Hematopoietic multipotent progenitor cell treated with erythropoietin and hydrocortisone succinate and interleukin-3 and kit ligand, for 8 days (in vitro differentiated cells): Measurements from ENCODE around the gene KRTAP10-8.
"Not testable (repeated sequence)": the region's sequence is repeated elsewhere in the genome, so short reads cannot be mapped to it uniquely, and the experiment has no call there.

Experiments
- DNase-seq: peaks from one replicate; pipeline ENCODE4 v3.0.0-alpha.2; 2015

KRTAP10-8 gene

DNA sequence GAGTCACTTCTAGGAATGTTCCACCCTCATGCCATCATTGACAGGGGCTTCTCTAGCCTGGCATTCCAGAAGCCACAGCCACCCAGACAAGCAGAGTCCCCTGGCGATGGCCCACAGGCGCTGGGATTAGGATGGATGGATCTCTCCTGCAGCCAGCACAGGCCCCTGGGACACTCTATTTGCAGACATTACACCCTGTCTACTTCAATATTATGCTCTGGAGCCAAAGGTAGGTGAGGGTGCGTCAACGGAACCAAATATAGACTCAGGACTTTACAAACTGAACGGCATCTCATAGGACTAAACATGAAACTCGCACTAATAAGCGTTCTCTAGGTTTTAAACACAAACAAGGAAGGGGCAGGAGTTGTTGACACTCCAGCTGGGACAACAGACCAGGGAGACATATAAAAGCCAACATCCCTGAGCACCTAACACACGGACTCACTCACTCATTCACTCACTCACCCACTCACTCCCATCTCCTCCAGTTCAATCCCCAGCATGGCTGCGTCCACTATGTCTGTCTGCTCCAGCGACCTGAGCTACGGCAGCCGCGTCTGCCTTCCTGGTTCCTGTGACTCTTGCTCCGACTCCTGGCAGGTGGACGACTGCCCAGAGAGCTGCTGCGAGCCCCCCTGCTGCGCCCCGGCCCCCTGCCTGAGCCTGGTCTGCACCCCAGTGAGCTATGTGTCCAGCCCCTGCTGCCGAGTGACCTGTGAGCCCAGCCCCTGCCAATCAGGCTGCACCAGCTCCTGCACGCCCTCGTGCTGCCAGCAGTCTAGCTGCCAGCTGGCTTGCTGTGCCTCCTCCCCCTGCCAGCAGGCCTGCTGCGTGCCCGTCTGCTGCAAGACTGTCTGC is 11.5 kb upstream of the KRTAP10-8 start, which contains the start of gene KRTAP10-7:
KRTAP10-7 (plus strand) TSS at position 480 of the 861 bp plus-strand sequence; CDS start at position 505, 25 bp downstream.
- DNase-seq: not testable (repeated sequence)

DNA sequence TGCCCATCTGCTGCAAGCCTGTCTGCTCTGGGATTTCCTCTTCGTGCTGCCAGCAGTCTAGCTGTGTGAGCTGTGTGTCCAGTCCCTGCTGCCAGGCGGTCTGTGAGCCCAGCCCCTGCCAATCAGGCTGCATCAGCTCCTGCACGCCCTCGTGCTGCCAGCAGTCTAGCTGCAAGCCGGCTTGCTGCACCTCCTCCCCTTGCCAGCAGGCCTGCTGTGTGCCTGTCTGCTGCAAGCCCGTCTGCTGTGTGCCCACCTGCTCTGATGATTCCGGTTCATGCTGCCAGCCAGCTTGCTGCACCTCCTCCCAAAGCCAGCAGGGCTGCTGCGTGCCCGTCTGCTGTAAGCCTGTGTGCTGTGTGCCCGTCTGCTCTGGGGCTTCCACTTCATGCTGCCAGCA is 10.8 kb upstream of the KRTAP10-8 start:
- DNase-seq: not testable (repeated sequence)

DNA sequence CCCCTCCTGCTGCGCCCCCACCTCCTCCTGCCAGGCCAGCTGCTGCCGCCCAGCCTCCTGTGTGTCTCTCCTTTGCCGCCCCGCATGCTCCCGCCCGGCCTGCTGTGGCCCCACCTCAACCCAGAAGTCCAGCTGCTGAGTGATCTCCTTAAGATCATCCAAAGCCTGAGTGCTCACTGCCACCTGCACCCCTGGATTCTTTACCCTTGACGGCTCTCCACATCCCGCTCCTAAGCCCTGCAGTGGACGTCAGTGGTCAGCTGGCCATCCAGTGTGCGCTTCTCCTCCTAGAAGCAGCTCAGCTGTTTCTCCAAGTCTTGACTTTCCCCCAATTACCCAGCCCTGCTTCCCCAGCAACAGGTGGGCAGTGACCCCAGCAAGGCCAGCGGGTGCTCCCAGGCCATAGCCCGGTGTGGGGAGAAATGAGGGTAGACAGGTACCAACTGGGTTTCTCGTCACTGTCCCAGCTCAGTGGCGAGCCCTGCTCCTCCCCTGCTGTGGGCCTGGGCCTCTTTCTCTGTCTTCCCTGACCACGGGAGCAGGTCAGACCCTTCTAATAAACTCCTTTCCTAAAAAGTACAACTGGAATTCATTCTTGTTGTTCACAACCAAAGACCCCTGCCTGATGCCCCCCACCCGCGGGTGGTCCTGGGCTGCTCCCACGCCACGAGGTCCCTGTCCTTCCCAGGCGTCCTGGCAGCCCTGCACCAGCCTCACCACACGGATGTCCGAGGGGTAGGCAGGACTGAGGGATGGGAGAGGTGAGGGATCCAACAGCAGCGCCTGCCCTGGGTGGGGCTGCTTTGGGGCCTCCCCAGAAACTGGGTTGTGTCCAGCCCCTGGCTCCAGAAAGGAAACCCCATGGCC is 10.1 kb upstream of the KRTAP10-8 start:
- no peak for DNase-seq

DNA sequence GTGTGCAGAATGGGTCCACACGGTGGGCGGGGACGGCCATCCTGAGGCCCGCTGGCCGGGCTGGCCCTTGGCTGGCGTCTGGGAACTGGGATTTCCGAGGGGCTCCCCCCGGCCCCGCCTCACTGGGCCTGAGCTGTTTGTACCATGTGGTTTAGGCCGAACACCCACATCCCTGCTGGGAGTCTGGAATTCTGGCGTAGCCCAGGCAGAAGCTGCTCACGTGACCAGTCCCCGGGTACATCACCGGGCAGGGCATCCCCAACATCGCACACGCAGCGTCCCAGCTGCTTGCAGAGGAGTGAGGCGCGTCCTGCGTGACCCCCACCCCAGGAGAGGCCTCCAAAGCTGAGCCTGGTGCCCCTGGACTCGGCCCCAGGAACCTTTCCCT is 9.4 kb upstream of the KRTAP10-8 start:
- no peak for DNase-seq

DNA sequence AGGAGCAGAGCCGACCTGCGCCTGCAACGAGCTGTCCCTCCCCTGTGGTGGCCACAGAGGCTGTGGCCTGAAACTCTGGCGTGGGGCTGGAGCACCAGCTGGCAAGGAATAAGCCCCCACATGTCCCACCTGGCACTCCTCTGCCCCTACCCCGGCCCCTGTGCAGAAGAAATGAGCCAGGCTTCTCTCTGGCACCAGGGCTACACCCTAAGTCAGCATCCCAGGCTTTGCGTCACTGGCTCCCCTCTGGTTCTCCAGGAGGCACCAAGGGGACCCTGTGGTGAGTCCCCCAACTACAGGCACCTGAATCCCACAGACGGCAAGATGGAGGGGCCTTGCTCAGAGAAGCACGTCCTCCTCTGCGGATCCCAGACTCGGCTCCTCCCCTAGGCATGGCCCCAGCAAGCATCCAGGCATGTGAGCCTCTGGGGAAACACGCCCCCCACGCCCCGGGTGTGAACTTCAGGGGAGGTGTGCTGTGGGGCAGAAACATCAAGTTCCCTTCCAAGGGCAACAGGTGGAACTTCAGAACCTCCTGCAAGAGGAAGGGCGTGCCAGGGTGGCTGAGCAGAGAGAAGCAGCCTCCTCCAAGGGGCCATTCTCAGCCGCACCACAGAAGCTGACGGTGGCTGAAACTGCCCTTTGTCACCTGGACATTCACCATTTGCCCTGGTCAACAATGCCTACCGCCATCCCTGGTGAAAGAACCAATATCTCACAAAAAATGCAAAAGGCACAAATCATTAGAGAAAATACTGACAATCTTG is 8.6 kb upstream of the KRTAP10-8 start:
- DNase-seq: no peak

DNA sequence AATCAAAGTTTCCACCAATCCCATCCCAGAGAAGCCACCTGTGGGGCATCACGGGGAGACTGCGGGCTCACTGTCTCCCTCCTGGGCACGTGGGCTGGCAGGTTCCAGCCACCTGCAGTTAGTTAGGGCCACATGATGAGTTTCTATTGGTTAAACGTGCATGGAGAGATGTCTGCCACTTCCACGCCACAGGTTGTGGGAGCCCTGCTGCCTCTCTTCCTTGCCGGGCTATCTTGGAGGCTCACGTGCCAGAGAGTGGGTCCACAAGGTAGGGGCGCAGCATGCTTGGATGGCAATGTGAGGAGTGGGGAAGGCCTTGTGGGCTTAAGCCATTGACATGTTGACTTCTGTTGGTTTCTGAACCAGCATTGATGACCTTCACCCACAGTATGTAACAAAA is 8.0 kb upstream of the KRTAP10-8 start:
- no peak for DNase-seq

DNA sequence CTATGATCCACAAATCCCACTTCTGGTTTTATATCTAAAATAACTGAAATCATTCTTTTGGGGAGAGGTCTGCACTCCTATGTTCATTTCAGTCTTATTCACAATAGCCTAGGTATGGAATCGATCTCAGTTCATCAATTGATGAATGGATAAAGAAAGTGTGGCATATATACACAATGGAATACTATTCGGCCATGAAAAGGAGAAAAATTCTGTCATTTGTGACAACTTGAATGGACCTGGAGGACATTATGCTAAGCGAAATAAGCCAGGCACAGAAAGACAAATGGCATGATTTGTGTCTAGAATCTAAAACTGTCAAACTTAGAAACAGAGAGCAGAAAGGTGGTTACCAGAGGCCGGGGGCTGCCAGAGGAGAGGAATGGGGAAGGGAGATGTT is 5.4 kb upstream of the KRTAP10-8 start:
- DNase-seq: no peak

DNA sequence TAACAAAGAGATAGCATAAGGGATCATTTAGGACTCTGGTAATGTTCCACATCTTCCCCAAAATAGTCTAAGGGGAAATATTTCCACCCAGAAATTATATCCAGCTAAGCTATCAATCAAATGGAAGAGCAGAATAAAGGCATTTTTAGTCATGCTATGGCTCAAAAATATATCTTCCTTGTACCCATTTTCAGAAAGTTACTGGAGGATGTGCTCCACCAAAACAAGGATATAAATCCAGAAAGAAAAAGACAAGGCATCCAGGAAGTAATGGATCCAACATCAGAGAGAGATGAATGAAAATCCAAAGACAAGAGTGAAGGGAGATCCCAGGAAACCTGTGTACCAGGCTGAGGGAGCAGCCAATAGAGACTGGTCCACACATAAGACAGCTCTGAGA is 2.7 kb upstream of the KRTAP10-8 start:
- DNase-seq: no peak

DNA sequence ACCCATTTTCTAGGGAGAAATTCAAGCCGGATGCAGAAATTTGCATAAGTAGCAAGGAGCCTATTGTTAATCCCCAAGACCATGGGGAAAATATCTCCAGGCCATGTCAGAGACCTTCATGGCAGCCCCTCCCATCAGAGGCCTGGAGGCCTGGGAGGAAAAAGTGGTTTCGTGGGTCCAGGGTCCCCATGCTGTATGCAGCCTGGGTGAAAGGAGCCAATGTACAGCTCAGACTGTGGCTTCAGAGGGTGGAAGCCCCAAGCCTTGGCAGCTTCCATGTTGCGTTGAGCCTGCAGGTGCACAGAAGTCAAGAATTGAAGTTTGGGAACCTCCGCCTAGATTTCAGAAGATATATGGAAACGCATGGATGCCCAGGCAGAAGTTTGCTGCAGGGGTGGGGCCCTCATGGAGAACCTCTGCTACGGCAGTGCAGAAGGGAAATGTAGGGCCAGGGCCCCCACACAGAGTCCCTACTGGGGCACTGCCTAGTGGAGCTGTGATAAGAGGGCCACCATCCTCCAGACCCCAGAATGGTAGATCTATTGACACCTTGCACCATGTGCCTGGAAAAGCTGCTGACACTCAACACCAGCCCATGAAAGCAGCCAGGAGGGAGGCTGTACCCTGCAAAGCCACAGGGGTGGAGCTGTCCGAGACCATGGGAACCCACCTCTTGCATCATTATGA is 1.6 kb upstream of the KRTAP10-8 start:
- DNase-seq: not testable (repeated sequence)

DNA sequence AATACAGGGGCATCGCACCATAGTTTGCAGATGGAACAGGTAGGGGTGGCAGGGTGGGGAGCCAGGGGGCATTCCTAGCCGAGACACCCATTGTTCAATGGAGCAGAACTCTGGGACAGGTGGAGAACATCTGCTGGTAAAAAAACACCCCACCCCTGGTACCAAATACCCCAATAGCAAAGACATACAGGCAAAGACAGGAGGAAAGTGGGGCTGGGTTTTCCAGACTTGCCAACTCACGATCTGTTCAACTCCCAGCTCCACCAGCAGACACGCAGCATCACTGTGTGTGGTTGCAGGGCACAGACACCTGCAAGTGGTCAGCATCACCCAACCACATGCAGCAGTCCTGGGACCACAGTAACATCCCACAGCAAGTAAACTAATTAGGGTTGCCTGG is 328 bp upstream of the KRTAP10-8 start:
- DNase-seq: no peak

DNA sequence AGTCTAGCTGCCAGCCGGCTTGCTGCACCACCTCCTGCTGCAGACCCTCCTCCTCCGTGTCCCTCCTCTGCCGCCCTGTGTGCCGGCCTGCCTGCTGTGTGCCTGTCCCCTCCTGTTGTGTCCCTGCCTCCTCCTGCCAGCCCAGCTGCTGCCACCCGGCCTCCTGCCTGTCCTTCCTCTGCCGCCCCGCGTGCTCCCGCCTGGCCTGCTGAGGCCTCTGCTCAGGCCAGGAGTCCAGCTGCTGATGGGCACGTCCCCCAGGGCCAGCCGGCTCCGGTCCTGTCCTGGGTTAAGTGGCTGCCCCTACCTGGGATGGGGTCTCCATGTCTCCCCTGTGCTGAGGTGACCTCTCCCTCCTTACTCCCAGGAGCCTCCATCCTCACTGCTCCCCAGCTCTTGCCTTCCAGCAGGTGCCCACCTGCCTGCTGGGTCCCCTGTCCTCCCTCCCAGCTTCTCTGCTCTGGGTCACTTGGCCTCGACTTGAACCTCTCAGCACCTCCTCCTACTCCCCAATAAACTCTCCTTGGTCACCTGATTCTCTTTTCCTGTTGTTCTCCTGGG is 870 bp downstream of the KRTAP10-8 start:
- DNase-seq: no peak

DNA sequence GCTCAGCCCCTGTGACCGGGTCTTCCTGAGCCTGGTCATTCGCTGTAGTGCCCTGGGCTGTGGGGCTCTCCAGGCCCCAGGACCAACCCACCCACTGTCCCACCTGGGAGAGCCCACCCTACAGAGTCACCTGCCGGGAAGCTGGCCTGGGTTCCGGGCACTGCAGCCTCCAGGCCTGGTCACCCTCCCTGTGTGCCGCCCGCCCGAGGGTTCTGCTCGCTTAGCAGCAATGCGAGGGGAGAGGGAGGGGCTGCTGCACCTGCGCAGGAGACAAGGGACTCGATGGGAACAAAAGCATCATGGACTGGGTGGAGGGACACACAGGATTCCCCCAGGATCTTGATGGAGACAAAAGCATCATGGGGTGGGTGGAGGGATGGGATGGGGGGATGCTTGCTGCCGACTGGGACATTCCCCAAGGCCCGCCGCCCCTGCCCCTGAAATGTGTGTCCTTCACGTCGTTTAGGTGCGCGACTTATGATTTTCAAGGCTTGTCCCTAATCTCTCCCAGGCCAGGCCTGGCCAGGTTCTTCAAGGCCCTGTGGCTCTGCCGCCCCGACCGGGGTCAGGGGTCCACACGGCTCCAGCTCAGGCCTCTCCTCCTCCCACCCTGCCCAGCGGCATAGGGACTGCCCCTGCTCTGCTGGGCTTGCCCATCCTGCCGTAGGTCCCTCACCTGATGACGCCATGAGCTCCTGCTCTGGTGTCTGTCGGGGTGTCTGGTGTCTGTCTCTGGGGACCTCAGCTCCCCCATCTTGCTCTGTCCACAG is 1.7 kb downstream of the KRTAP10-8 start:
- no peak for DNase-seq

DNA sequence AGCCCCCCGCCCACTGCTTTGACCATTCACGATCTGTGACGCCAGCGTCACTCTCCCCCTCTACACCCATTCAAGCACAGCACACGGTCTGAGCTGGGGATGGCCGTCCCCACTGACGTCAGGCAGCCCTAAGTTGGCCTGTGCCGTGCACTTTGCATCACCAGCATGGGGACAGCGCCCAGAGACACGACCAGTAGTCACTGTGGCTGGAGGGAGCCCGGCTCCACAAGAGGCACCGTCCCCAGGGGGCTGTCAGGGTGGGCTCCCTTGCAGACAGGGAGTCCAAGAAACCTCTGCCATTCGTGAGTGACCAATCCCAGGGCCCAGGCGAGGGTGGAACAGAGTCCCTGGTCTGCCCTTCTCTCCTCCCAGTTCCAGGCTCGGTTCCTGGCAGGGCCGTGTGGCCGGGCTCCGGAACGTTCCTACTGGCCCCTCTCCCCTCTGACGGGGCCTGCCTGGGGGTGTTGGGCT is 2.3 kb downstream of the KRTAP10-8 start:
- no peak for DNase-seq

DNA sequence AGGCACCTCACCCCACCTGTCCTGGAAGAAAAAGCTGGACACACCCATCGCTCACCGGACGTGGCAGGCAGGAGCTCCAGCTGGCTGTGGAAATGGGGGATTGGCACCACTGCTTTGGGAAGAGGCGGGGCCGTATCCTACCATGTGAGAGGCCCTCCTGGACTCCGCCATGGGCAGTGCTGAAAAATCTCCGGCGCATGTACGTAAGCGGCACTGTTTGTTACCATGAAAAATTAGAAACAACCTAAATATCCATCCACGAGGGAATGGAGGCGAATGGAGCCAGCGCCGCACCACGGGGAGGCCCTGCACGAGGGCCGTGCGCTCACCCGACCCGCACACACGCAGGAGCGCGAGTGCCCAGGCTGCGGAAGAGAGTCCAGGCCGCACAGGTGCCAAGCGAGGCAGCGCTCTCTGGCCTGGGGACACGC is 3.1 kb downstream of the KRTAP10-8 start:
- no peak for DNase-seq

DNA sequence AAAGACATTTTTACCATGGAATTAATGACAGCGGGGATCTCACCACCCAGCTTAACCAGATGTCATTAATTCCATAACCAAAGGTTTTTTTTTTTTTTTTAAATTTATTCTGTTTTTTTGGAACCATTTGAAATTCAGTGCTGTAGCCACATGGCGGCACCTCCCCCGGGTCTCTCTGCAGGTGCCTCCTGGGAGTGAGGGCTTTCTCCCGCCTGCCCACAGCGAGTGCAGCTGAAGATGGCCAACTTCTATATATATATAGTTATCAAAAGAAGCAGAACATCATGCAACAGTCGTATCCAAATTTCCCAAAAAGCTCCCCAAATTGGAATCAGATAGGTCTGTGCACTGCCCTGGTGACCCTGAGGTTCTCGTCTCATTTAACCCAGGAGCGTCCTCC is 3.6 kb downstream of the KRTAP10-8 start:
- no peak for DNase-seq

DNA sequence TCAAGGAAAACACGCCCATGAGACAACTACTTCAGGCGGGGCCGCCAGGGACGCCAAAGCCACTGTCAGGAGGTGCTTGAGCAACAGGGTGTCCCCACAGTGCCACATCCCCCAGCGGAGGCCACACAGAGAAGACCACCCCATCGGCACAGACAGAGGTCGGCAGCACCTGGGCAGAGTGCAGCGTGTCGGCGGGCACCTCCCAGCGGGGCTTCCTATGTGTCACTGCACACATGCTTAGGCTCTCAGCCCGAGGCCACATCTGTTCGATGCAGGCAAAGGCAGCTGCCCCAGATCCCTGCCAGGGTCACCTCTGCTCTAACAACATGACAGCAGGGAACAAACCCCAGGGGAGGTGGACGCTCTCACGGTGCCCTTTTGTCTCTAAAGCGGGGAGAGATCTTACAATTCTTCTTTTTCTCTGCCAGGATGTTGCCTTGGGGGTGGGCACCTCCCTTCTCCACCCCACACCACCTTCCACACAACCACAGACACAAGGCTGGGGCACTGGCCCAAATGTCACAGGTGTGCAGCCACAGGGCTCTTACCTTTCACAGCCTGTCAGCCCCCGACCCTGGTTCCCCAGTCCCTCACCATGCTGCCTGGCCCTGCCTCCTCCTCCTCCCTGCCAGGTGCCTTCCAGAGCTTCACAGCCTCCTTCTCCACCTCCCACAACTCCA is 4.2 kb downstream of the KRTAP10-8 start:
- no peak for DNase-seq

DNA sequence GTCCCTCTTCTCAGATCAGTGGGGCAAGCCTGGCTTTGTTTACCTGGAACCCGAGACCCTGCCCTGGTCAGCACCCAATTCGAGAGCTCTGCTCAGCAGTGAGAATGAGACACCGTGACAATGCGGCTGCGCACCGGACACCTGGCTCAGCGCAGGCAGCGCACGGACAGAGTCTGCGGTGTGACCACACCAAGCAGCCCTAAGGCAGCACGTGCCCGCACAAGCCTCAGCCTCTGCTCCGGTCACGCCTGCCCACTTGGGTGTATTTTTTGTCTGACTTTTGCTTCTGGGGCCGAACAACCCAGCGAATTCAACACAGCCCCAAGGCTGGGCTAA is 4.7 kb downstream of the KRTAP10-8 start:
- no peak for DNase-seq

DNA sequence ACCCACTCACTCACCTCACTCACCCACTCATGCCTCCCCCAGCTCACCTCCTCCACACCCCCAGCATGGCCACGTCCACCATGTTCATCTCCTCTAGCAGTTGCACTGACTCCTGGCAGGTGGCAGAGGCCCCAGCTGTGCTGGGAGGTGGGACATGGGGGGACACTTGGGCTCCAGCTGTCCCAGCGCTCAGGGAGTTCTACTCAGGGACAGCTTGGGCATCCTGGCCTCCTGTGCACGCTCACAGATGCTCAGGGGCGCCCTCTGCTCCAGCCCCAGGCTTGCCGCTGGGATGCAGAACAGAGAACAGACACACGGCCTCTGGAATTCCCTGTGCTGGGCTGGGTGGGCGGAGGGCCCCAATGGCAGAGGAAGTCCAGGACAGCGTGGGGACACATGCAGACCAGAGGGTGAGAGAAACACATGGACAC is 5.2 kb downstream of the KRTAP10-8 start:
- no peak for DNase-seq

DNA sequence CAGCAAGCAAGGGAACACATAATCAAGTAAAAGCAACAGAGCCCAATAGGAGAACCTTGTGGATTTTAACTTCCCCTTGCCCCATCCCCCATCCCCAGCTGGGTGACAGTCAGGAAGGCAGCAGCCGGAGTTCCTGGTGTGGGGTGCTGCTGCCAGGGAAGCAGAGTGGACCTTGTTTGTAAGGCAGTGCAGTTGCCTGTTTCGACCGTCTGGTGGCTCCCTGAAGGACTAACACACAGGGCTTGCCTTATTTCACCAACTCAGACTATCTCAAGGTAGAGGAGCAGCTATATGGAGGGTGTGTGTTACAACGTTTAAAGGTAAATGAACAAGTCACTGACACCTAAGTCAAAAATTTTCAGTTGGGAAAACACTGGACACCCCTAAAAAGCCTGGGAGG is 6.6 kb downstream of the KRTAP10-8 start:
- DNase-seq: peak; percentile 34

DNA sequence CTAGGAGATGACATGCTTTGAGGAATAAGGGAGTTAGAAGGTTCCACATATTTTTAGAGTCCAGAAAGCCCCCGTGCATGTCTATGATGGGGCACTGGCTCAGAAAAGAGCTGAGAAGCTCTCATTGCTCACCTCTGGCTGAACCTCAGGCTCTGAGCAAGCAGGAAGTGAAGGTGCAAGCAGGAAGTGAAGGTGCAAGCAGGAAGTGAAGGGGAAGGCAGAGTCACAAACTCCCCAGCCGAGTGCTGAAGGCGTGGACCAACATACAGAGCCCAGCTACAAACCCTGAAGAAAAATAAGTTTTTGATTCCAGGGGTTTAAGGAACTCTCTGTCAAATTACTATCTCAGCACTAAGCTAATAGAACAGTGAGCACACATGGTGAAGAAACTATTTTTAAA is 7.0 kb downstream of the KRTAP10-8 start:
- no peak for DNase-seq

DNA sequence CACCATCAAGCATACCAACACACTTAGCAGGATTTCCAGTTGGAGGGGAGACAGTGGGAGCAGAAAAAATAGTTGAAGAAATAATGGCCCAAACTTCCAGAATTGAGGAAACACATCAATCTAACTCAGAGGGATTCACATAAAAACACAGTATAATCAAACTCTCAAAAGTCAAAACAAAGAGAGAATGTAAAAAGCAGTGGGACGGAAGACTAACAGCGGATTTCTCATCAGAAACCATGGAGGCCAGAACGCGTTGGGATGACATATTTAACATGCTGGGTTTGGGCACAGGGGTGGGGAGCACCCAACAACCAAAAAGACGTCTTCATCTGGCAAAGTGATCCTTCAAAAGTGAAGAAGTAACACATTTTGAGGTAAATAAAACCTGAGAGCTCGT is 8.0 kb downstream of the KRTAP10-8 start:
- DNase-seq: no peak
